GM12878 (cell line): Measurements from ENCODE around the gene CHN2.

Experiments
- CEBPB ChIP-seq, 2 experiments: fragments of 150-350 bp in 1 of 2; IDR thresholded peaks; 2 replicates each; pipeline ENCODE4 v1.6.1; 2012 to 2014; ENCODE audit warnings: low read depth in 2 of 2, low read length in 2 of 2, borderline replicate concordance in 1 of 2, inconsistent platforms in 1 of 2
- FOXM1 ChIP-seq: IDR thresholded peaks from 2 replicates; pipeline ENCODE4 v1.6.1; 2012; ENCODE audit warnings: low read depth, mild to moderate bottlenecking, inconsistent platforms, low read length, moderate library complexity
- HDAC6 ChIP-seq: fragments of 200-600 bp; sonication (generic); IDR thresholded peaks from one replicate; pipeline ENCODE4 v1.8.0; 2017; ENCODE audit warnings: antibody characterized with exemption; ENCODE audit not compliant: unreplicated experiment
- RAD21 ChIP-seq: IDR thresholded peaks from 2 replicates; pipeline ENCODE4 v1.6.1; 2011; ENCODE audit warnings: mild to moderate bottlenecking, low read depth, low read length, moderate library complexity; ENCODE audit not compliant: insufficient read depth
- RBBP5 ChIP-seq: fragments of 200-600 bp; sonication (generic); conservative IDR thresholded peaks from 2 replicates; pipeline ENCODE4 v1.6.1; 2016
- TF ChIP-seq, protein P1 (sequence below): IDR thresholded peaks from 2 replicates; pipeline ENCODE4 v1.6.1; 2012; ENCODE audit warnings: mild to moderate bottlenecking, low read depth, low read length
- TF ChIP-seq, protein P2 (sequence below), 3 experiments: IDR thresholded peaks in 2 of 3; conservative IDR thresholded peaks in 1 of 3; 2 replicates each; pipeline ENCODE4 v1.5.1; 2011; ENCODE audit warnings: low read depth in 3 of 3, low read length in 3 of 3, mild to moderate bottlenecking in 3 of 3, control low read depth in 2 of 3, moderate library complexity in 2 of 3, inconsistent platforms in 1 of 3, mixed read lengths in 1 of 3; ENCODE audit not compliant: control insufficient read depth in 2 of 3, insufficient read depth in 1 of 3; ENCODE audit errors: extremely low read depth in 1 of 3

DNA sequence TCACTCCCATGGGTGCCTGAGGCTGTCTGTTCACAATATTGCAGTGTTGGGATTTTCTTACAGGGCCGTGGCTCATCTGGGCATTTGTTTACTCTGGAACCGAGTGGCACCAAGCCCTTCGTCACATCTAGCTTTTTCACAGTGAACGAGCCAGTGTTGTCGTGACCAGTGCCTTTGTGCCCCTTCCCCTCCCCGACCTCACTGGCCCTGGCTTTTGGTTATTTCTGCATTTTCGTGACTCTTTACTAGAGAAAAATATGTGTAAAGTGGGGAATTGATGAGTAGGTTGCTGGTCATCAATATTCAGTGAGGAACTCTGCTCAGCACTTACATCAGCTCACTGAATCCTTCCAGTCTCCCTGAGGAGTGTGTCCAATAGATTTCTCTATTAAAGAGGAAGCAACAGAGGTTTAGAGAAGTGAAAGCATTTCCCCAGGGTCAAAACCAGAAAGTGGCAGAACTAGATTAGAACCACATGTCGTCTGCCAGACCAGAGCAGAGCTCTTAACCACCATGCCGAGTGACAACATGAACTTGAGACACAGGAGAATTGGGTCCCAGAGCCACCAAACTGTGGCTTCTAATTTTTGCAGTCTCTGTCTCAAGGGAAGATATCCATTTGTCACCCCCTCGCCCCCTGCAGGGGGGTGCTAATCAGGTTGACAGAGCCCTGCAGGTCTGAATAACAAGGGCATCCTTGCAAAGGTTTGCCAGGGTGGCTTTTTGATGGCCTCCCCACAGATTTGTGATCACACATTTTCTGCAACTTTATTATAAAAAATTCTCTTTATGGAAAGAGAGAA, 125.3 kb downstream of the CHN2 start:
- TF ChIP-seq, protein P1, sequence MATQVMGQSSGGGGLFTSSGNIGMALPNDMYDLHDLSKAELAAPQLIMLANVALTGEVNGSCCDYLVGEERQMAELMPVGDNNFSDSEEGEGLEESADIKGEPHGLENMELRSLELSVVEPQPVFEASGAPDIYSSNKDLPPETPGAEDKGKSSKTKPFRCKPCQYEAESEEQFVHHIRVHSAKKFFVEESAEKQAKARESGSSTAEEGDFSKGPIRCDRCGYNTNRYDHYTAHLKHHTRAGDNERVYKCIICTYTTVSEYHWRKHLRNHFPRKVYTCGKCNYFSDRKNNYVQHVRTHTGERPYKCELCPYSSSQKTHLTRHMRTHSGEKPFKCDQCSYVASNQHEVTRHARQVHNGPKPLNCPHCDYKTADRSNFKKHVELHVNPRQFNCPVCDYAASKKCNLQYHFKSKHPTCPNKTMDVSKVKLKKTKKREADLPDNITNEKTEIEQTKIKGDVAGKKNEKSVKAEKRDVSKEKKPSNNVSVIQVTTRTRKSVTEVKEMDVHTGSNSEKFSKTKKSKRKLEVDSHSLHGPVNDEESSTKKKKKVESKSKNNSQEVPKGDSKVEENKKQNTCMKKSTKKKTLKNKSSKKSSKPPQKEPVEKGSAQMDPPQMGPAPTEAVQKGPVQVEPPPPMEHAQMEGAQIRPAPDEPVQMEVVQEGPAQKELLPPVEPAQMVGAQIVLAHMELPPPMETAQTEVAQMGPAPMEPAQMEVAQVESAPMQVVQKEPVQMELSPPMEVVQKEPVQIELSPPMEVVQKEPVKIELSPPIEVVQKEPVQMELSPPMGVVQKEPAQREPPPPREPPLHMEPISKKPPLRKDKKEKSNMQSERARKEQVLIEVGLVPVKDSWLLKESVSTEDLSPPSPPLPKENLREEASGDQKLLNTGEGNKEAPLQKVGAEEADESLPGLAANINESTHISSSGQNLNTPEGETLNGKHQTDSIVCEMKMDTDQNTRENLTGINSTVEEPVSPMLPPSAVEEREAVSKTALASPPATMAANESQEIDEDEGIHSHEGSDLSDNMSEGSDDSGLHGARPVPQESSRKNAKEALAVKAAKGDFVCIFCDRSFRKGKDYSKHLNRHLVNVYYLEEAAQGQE = no peak
- TF ChIP-seq HDAC6 = no peak
- TF ChIP-seq FOXM1 = no peak
- TF ChIP-seq RBBP5 = no peak
- TF ChIP-seq, protein P2, sequence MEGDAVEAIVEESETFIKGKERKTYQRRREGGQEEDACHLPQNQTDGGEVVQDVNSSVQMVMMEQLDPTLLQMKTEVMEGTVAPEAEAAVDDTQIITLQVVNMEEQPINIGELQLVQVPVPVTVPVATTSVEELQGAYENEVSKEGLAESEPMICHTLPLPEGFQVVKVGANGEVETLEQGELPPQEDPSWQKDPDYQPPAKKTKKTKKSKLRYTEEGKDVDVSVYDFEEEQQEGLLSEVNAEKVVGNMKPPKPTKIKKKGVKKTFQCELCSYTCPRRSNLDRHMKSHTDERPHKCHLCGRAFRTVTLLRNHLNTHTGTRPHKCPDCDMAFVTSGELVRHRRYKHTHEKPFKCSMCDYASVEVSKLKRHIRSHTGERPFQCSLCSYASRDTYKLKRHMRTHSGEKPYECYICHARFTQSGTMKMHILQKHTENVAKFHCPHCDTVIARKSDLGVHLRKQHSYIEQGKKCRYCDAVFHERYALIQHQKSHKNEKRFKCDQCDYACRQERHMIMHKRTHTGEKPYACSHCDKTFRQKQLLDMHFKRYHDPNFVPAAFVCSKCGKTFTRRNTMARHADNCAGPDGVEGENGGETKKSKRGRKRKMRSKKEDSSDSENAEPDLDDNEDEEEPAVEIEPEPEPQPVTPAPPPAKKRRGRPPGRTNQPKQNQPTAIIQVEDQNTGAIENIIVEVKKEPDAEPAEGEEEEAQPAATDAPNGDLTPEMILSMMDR (IDR thresholded peaks at IDR 0.05 in 2 of 3, conservative IDR thresholded peaks at IDR 0.05 in 1 of 3; ENCODE audit: control insufficient read depth in 2 of 3, extremely low read depth in 1 of 3, insufficient read depth in 1 of 3, low read depth in 3 of 3, low read length in 3 of 3) = no peak
- TF ChIP-seq RAD21 = no peak
- TF ChIP-seq CEBPB (IDR thresholded peaks at IDR 0.05; ENCODE audit: borderline replicate concordance in 1 of 2, low read depth in 2 of 2, low read length in 2 of 2) = no peak
